Stimulated activated CD4-positive, alpha-beta T cell treated with anti-CD3 and anti-CD28 coated beads, Interleukin-12 subunit alpha, Interleukin-12 subunit beta, amount 100 ng/mL, for 24 hours (primary cell): ENCODE results near the gene SPATS2.

Experiments used
- DNase-seq, 2 experiments: peaks; one replicate each; pipeline ENCODE4 v3.0.0-alpha.2; 2020; ENCODE audit warnings: low read depth in 2 of 2

Gene SPATS2

GRCh38 chr12:49335955-49336644, 31.2 kb upstream of the SPATS2 start:
- DNase-seq, result no peak

DNA sequence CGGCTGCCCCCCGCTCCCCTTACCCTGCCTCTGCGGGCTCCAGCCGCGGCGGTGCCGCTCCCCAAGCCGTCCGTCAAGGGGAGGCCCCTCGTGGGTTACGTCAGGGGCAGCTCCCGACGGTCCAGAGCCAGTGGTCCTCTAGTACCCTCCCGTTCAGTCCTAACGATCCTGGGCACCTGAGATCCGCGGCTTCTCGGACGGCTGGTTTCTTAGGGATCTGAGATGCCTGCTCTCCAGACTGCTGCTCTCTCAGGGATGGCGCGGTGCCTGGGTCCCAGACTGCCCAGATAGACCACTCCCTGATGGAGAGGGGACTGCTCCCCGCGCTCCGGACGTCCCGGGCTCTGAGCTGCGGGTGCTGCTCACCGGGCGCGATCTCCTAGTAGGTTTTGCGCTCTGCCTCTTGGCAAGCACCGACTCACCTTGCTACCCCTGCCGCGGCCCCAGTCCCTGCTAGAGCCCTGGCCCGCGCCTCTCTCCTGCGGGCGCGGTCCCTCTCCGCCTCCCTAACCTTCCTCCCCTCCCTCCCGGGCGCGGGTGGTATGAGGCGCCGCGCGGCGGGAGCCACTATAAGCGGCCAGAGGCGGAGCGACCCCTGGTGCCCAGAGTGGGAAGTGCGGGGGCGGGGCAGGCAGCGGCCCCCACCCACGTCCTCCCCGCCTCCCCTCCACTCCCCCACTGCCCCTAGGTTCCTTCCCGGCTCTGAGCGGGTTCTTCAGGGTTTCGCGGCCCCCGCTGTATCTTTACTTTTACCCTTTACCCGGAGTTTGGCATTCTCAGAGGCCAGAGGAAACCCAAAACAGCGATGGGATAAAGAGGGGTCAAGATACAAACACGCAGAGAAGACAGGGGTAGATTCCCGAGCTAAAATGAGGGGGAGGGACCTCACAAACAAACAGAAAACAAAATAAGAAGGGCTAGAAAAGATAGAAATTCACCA, 30.3 kb upstream of the SPATS2 start, which contains the start of gene C1QL4:
Gene C1QL4 (minus strand): TSS at position 544 of the 940 bp plus-strand sequence. CDS start 711 bp downstream, outside the sequence.
- peak; percentile 66 to 88 for DNase-seq

DNA sequence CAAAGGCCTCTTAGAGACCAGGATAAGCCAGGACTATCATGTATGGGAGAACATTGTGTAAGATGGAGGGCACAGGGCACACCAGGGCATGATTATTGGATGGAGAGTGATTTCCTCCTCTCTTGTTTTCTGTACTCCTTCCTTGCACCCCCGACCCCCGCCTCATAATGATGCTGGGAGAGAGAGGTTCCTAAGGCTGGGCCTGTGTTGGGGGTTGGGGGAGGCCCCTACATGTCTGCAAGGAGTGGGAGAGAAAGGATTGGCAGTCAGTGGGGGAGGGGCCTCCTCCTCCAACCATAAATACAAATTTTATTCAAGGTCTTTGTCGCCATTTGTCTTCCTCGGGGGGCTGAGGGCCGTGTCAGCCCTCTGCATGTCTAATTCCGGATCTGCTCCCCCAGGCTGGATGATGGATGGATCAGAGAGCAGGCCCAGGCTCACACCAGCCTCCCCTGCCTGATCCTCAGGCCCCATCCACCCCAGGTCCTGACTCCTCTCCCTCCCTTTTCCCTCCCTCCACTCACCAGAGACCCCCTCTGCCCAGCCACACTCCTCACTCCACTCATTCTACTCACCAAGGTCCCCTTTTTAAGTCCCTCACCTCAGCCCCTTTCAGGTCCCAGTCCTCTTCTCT, 28.3 kb upstream of the SPATS2 start:
- DNase-seq, result no peak

GRCh38 chr12:49339464-49339861, 27.8 kb upstream of the SPATS2 start:
- no peak for DNase-seq

- no peak for DNase-seq
Observed at GRCh38 chr12:49340095-49340870, 27.0 kb upstream of the SPATS2 start.

DNA sequence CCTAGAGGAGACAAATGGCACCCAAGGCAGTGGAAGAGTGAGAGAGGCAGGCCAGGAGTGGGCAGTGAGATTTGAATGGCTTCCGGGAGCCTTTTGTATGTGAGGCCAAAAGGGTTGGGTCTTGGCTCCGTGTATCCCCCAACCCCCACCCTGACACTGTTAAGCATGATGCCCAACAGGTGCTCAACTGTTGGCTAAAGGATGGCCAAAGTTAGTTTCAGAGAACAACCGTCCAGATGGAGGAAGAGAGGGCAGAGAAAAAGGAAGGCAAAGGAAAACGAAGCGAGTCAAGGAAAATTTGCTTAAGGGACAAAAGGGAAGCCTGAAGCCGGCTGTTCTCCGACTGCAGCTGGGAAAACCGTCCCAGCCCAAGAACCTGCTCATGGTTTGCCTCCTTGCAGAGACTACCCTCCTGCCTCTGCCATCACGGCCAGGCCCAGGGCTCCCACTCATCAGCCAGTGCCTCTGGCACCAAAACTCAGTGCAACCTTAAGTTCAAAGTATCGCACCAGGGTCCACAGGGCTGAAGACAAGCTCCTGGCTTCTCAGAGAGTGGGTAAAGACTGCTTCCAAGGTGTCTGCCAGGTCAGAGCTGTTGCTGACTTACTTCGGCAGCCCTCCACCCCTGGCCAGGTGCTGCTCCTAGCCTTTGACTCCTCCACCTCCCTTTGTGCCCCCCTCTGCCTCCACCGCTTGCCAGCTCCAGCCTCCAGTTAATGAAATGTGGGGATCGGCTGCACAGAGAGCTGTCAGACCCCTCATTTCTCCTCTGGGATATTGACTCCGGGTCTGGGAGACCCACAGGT, 26.1 kb upstream of the SPATS2 start:
- no peak for DNase-seq

GRCh38 chr12:49341777-49342065, 25.5 kb upstream of the SPATS2 start:
- DNase-seq, result no peak

DNA sequence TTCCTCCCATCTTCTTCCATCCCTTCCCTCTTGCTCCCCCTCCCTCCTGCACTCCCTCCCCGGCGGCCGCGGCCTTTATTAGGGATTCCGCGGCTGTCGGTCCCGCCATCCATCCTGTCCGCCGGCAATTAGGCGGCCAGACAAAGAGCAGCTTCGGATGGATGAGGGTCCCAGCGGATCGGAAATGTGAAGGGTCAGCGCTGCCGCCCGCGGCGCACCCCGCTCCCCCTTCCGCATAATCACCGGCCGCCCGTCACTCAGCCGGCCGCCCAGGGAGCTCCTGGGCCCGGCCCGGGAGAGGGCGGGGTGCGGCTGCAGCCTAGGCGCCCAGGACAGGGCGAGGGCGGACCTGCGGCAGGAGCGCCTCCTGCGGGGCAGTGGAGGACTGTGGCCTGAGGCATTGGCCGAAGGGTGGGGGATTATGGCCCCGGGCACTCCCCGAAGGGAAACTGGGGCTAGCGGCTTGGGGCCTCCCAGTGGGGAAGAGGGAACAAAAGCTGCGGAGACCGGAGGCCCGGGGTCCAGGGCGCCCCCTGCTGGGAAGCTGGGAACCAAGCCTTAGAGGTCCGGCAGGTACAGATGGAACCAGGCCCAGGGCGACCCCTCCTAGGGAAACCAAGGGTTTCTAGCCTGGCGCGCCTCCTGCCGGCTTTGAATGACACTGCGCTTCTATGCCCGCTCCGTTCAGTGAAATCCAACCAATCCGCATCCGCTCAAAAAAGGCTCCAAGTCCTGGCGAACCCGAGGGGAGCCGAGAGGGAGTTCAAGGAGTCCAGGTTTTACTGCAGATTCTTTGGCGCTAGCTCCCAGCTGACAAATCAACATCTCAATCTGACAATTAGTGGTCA, 25.0 kb upstream of the SPATS2 start:
- DNase-seq, result peak; percentile 51 to 83

DNA sequence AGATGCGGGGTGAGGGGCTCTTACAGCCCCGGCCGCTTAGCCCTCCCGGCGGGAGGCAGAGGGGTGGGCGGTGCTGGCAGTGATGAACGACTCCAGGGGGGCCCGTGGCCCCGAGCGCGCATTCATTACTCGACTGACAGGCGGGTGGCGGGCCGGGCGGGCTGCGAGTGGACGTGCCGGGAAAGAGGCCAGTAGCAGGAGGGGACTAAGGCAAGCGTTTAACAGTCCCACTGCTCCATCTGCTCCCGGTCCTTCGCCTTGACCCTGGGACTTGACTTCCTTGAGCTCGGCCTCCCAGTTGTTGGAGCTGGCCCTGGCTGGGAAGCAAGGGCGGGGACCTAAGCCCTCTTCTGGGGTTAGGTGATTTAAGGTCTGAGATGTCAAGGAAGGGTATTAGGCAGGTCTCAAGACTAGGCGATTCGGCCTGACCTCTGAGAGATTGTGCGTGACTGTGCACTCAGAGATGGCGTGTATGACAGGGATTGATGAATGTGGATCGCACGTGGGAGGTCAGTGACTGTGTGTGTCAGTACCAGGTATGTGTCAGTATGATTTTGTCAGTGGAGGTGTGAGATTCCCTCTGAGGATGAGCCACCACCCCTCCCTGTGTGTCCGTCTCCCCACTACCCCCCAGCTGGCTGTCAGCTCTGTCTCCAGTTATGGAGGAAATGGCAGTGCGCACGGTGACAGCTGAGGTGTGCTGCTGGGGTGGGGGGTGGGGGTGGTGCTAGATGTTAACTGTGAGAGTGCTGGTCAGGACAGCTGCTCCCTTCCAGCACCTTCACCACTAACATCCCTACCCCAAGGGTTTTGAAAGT, 24.1 kb upstream of the SPATS2 start:
- peak in 1 of 2 experiments; percentile 22 for DNase-seq

DNA sequence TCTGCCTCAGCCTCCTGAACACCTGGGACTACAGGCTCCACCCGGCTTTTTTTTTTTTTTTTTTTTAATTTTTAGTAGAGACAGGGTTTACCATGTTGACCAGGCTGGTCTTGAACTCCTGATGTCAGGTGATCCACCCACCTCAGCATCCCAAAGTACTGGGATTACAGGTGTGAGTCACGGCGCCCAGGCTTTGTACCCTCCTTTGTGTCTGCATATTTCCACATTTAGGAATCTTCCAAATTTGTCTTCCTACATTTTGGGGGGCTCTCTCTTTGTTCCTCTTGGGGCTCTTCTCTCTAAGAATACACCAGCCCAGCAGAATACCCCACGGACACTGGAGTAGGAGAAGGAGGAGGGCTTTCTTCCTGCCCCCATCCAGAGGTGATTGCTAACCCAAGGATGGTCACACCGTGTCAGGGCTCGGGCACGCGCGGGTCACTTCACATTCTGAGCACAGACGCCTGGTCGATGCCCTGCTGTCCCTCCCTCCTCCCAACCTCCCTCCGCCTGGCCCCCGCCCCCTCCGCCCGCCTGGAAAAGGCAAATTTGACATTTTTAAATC, 22.7 kb upstream of the SPATS2 start:
- DNase-seq, result no peak

DNA sequence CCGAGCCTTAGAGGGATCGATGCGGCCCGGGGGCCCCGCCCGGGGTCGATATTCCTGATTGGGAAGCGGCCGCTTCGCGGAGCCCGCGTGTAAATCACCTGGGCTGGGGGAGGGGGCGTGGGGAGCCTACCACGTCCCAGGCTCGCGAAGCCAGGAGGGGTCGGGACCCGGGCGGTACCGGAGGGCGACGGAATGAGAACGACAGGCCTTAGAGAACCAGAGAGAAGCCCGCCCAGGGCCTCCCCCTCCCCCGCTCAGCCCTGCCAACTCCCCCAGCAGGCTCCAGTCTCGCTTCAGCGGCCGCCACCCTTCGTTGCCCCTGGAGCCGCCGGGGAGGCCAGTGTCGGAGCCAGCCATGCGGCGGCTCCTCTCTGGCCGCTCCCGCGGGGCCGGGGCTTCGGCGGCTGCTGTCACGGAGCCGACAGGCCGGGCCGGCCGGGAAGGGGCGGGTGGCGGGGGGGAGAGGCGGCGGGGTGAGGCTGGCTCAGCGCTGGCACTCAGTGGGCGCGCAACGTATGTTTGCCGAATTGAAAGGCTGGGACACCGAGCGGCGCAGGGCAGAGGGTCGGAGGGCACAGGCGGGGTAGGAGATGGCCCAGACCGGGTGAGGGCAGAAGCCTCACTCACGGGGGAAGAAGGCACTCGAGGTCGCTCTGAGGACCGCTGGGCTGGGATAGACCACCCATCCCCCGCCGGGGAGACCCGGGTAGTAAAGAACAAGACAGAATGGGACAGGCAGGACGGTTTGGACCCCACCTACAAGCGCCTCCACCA, 22.0 kb upstream of the SPATS2 start:
- no peak for DNase-seq

DNA sequence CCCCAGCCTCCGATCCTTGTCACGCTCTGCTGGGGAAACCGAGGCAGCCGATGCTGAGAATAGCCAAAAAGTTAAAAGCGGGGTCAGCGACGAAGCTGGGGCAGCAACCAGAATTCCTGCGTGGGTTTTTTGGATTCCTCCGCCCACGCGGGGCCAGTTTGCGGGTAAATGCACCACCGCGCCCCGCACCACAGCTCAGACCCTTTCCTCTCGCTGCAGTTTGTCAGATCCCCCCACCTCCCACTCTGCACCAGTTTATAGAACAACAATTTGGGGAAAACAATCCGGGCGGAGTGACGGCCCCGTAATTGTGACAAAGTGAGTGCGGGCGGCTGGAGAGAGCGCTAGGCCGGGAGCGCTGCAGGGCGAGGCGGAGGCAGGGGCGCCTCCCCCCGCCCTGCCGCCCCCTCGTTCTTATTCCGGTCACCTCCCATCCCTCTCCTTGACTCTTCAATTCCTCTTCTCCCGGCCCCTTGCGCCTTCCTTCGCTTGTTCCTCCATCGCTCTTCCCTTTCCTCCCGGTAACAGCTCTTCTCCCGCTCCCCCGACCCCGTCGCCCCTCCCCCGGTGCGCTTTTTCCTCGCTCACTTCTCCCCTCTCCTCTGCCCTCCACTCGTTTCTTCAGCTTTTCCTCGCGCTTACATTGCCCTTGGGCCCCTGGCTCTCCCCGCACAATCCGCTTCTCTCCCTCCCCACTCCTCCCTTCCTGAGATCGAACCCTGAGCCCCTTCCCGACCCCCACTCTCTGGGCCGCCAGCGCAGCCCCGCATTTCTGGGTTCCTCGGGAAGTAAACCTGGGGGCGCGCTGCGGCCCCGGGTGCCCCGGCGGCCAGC, 21.2 kb upstream of the SPATS2 start:
- no peak for DNase-seq

DNA sequence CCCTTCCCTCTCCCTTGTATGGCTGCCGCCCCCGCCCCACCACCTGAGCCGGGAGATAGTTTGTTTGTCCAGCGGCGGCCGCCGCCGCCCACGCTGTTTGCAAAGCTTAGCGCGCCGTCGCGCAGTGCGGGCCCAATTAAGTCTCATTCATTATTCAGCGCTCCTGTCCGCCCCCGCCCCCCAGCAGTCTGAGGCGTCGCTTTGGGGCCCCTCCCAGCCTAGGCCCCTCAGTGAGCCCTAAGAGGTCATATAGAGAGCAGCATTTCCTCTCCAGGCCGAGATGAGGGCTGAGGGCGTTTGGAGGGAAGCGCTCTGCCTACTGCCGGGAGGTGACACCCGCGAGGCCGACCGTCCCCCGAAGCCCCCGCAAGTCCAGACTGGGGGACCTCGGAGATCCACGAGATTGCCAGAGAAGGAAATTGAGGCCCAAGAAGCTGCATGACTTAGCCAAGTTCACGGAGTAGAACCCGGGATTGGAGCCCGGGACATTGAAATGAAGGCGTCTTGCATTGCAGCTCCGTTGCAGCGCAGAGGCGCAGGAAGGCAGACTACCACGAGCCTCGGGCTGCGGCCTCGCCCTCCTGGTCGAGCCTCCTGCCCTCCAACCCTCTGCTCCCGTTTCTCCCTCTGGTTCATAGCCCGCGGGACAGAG, 20.5 kb upstream of the SPATS2 start, which contains the start of gene DNAJC22:
Gene DNAJC22 (plus strand): TSS at position 230 of the 652 bp plus-strand sequence. CDS start 1,985 bp downstream, outside the sequence.
- DNase-seq, result no peak

DNA sequence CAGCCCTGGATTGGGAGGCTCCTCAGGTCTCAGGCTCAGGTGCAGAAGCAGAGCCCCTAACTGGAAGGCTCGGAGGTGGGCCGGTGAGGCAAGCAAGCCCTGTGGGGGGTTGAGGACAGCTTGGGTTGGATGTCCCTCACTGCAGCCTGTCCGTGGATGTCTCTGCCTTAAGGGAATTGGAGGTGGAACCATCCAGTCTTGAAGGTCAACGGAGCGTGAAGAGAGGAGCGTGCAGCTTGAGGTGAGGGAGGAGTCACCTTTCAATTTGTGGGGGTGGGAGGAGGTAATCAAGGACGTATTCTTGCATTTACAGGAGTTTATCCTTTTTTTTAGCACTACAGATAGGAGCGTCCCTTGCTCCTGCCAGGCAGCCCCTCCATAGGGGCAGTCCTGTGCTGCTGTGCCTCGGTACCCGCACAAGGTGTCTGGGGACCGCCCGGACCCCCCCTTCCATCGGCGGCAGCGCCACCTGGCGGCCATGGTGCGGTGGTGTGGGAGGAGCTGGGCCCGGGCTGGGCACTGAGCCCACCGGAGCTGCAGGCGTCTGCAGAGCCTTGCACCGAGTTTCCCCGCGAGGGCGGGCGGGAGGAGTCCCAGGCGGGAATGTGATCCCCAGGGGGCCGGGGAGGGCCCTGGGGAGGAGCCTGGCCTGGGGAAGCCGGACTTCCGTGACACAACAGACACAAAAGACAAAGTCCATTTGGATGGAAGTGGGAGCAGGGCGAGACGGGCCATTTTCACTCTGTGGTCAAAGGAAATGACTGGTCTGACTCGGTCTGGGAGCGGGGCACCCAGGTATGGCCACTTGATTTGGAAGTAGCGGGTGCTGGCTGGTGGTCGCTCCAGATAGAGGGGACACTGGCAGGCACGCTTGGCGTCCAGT, 19.7 kb upstream of the SPATS2 start:
- DNase-seq, result peak; percentile 47 to 64

DNA sequence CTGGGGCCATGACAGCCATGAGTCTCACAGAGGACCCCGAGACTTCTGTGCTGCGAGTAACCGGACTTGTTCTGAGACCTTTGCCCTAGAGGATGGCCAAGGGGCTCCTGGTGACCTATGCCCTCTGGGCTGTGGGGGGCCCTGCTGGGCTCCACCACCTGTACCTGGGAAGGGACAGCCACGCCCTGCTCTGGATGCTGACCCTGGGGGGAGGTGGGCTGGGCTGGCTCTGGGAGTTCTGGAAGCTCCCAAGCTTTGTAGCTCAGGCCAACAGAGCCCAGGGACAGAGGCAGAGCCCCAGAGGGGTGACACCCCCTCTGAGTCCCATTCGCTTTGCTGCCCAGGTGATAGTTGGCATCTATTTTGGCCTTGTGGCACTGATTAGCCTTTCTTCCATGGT, 18.5 kb upstream of the SPATS2 start:
- no peak for DNase-seq
